ENCODE measurements around the gene NCOR2. TPM values are rescaled to one million over a fixed set of nuclear protein-coding genes. Genes with fewer than 3 reads are reported as not detected.

NCOR2 gene
- total RNA-seq, 1 experiment from 2014 or later: 153 TPM

DNA sequence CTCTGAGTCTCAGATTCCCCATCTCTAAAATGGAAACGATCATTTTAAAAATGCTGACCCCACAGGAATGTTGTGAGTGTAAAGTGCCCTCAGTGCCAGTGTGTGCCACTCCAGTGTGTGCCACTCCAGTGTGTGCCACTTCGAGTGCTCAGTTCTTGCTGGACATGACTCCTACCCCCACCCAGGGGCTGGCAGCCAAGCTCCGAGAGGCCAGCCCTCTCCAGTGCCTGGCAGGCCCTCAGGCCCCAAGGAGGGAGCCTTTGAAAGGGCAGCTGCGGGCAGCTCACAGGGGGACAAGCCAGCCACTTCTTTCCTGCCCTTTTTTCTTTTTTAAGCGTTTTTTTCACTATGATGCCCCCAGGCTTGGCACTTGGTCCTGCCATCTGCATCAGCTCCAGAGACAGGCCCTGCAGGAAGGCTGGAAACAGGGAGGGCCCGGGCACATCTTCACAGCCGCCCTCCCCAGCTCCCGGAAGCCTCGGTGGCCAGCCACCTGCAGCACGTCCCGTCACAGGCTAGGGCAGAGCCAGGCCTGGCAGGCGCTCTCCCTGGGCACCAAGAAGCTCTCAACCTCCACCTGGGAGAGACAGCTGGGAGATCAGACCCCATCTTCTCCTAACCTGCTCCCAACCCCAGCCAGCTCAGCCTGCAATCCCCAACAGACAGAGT is 29.8 kb downstream of the NCOR2 start:
- POLR2A ChIA-PET: no interaction called here
- DNase-seq (ENCODE audit: low read depth, low spot score): no peak
- H3K4me1 ChIP-seq (ENCODE audit: control insufficient read depth in 1 of 2, insufficient read depth in 2 of 2, low read length in 2 of 2): peaks cover 7 to 37% of the 10 kb centered on the region in 2 experiments; a peak in 3 of 4 replicates

GRCh38 chr12:124536641-124537040 is 30.8 kb downstream of the NCOR2 start:
- no peak overlapping the region for H3K27ac ChIP-seq (ENCODE audit: low read depth, low read length)
- CTCF ChIA-PET: no interaction called here
- no peaks in the 10 kb centered on the region for H4K20me1 ChIP-seq (ENCODE audit: insufficient read depth)
- DNase-seq (ENCODE audit: low read depth, low spot score): no peak
- peaks cover 0 to 28% of the 10 kb centered on the region in 2 experiments; a peak in 3 of 4 replicates for H3K4me1 ChIP-seq (ENCODE audit: control insufficient read depth in 1 of 2, insufficient read depth in 2 of 2, low read length in 2 of 2)
- H3K27me3 ChIP-seq (ENCODE audit: insufficient read depth, low read length): no peaks in the 10 kb centered on the region
- H3K36me3 ChIP-seq (ENCODE audit: control insufficient read depth in 1 of 2, insufficient read depth in 2 of 2, low read length in 2 of 2): no peaks in the 10 kb centered on the region
- no peak overlapping the region for H3K9ac ChIP-seq (ENCODE audit: low read length)
- no peak for TF ChIP-seq FOSL1 (IDR thresholded peaks at IDR 0.05; ENCODE audit: low read depth)
- TF ChIP-seq EGR1 (IDR thresholded peaks at IDR 0.05; ENCODE audit: low read depth): no peak
- no peak for TF ChIP-seq YY1 (IDR thresholded peaks at IDR 0.05; ENCODE audit: extremely low read depth, insufficient replicate concordance, low read depth, low read length)
- TF ChIP-seq ZNF274 (IDR thresholded peaks at IDR 0.05; ENCODE audit: low read depth, low read length): no peak
- TF ChIP-seq, protein P1, sequence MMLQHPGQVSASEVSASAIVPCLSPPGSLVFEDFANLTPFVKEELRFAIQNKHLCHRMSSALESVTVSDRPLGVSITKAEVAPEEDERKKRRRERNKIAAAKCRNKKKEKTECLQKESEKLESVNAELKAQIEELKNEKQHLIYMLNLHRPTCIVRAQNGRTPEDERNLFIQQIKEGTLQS (IDR thresholded peaks at IDR 0.05): no peak
- no peak for TF ChIP-seq JUND (IDR thresholded peaks at IDR 0.05)
- TF ChIP-seq POLR2AphosphoS5 (IDR thresholded peaks at IDR 0.05; ENCODE audit: low read depth, low read length): no peak
- TF ChIP-seq REST (IDR thresholded peaks at IDR 0.05; ENCODE audit: low read depth): no peak
- H3K4me2 ChIP-seq (ENCODE audit: low read length): no peak overlapping the region
- no peaks in the 10 kb centered on the region for H3K9me3 ChIP-seq (ENCODE audit: control insufficient read depth in 1 of 2, insufficient read depth in 1 of 2, low read depth in 1 of 2, low read length in 2 of 2)
- RAD21 ChIA-PET (ENCODE audit: low non-redundant PET in 1 of 2, low total read pairs in 2 of 2, uncharacterized antibody in 2 of 2, unreplicated experiment in 2 of 2): no interaction called here
- no peaks in the 10 kb centered on the region for H3K9me2 ChIP-seq (ENCODE audit: insufficient read depth)
- intact Hi-C loops (cut with micrococcal nuclease): no loop called here
- H3K79me2 ChIP-seq (ENCODE audit: insufficient read depth, low read length): peaks cover 71% of the 10 kb centered on the region
- no peak overlapping the region for H2AFZ ChIP-seq (ENCODE audit: low read depth, low read length, poor library complexity, severe bottlenecking)
- no TSS peak for BruUV-seq (replicated peaks)
- H3K4me3 ChIP-seq (replicated peaks in 1 of 2; ENCODE audit: low read depth in 1 of 2, low read length in 2 of 2): no peak overlapping the region
- no peak for ATAC-seq
- POLR2A ChIA-PET: no interaction called here

More for the DNA sequence above, 29.8 kb downstream of the NCOR2 start:
- ATAC-seq: no peak
- no peak overlapping the region for H3K9ac ChIP-seq (ENCODE audit: low read length)
- H4K20me1 ChIP-seq (ENCODE audit: insufficient read depth): no peaks in the 10 kb centered on the region
- H2AFZ ChIP-seq (ENCODE audit: low read depth, low read length, poor library complexity, severe bottlenecking): no peak overlapping the region
- no peak overlapping the region for H3K4me3 ChIP-seq (replicated peaks in 1 of 2; ENCODE audit: low read depth in 1 of 2, low read length in 2 of 2)
- H3K36me3 ChIP-seq (ENCODE audit: control insufficient read depth in 1 of 2, insufficient read depth in 2 of 2, low read length in 2 of 2): no peaks in the 10 kb centered on the region
- no peaks in the 10 kb centered on the region for H3K9me2 ChIP-seq (ENCODE audit: insufficient read depth)
- no peaks in the 10 kb centered on the region for H3K9me3 ChIP-seq (ENCODE audit: control insufficient read depth in 1 of 2, insufficient read depth in 1 of 2, low read depth in 1 of 2, low read length in 2 of 2)
- no peak overlapping the region for H3K4me2 ChIP-seq (ENCODE audit: low read length)
- no peak overlapping the region for H3K27ac ChIP-seq (ENCODE audit: low read depth, low read length)
- TF ChIP-seq, protein P2, sequence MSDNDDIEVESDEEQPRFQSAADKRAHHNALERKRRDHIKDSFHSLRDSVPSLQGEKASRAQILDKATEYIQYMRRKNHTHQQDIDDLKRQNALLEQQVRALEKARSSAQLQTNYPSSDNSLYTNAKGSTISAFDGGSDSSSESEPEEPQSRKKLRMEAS (IDR thresholded peaks at IDR 0.05): no peak
- TF ChIP-seq SP1 (IDR thresholded peaks at IDR 0.05; ENCODE audit: low read depth) (no peak), YY1 (IDR thresholded peaks at IDR 0.05; ENCODE audit: extremely low read depth, insufficient replicate concordance, low read depth, low read length) (no peak), CBX3 (IDR thresholded peaks at IDR 0.05; ENCODE audit: low read depth) (no peak), TCF7L2 (IDR thresholded peaks at IDR 0.05; ENCODE audit: borderline replicate concordance, extremely low read depth, insufficient read depth, insufficient read length) (no peak)
- ChIA-PET RAD21 (ENCODE audit: low non-redundant PET in 1 of 2, low total read pairs in 2 of 2, uncharacterized antibody in 2 of 2, unreplicated experiment in 2 of 2) (no interaction called here), CTCF (no interaction called here)
- BruUV-seq (replicated peaks): no TSS peak
- intact Hi-C loops (cut with micrococcal nuclease): no loop called here
- no peaks in the 10 kb centered on the region for H3K27me3 ChIP-seq (ENCODE audit: insufficient read depth, low read length)
- H3K79me2 ChIP-seq (ENCODE audit: insufficient read depth, low read length): peaks cover 78% of the 10 kb centered on the region

Measured in HCT116 (cell line).